Neural cell (in vitro differentiated cells): ENCODE data around the gene PTBP2. TPM values are rescaled to one million over a fixed set of nuclear protein-coding genes. Genes with fewer than 3 reads are reported as not detected.

Source experiments
- H2AFZ ChIP-seq: fragments of 200-600, 300-800 bp; sonication (generic), shearing (Covaris generic); 2 replicates; pipeline ENCODE4 v1.6.0; 2014; ENCODE audit warnings: low read depth, mild to moderate bottlenecking, antibody characterized with exemption, low read length, moderate library complexity
- H3F3A ChIP-seq: fragments of 200-600 bp; shearing (Covaris generic); 2 replicates; pipeline ENCODE4 v1.6.1; 2016; ENCODE audit warnings: mild to moderate bottlenecking, moderate library complexity, mixed read lengths, antibody characterized with exemption, low read length; ENCODE audit not compliant: insufficient read depth, poor library complexity, severe bottlenecking
- H3K27ac ChIP-seq: fragments of 200-600, 300-800 bp; sonication (generic), shearing (Covaris generic); 2 replicates; pipeline ENCODE4 v1.5.1; 2014; ENCODE audit warnings: mild to moderate bottlenecking, low read length, moderate library complexity
- H3K27me3 ChIP-seq: fragments of 300-800, 200-600 bp; sonication (generic), shearing (Covaris generic); 2 replicates; pipeline ENCODE4 v1.6.0; 2014; ENCODE audit warnings: mild to moderate bottlenecking, low read depth, low read length, moderate library complexity; ENCODE audit not compliant: insufficient read depth
- H3K36me3 ChIP-seq: fragments of 300-800, 200-600 bp; sonication (generic), shearing (Covaris generic); 2 replicates; pipeline ENCODE4 v1.5.1; 2014; ENCODE audit warnings: mild to moderate bottlenecking, antibody characterized with exemption, low read length, moderate library complexity; ENCODE audit not compliant: insufficient read depth
- H3K4me2 ChIP-seq: fragments of 300-800, 200-600 bp; sonication (generic), shearing (Covaris generic); 2 replicates; pipeline ENCODE4 v1.6.0; 2014; ENCODE audit warnings: mild to moderate bottlenecking, low read length
- H3K4me3 ChIP-seq: fragments of 300-800, 200-600 bp; sonication (generic), shearing (Covaris generic); 2 replicates; pipeline ENCODE4 v1.5.1; 2014; ENCODE audit warnings: mild to moderate bottlenecking, low read length, moderate library complexity
- H3K79me2 ChIP-seq: fragments of 200-600 bp; shearing (Covaris generic); replicated peaks from 2 replicates; pipeline ENCODE4 v1.6.0; 2014; ENCODE audit warnings: mild to moderate bottlenecking, low read length, moderate library complexity; ENCODE audit not compliant: insufficient read depth
- H3K9ac ChIP-seq: fragments of 300-800, 200-600 bp; sonication (generic), shearing (Covaris generic); 2 replicates; pipeline ENCODE4 v1.6.1; 2016; ENCODE audit warnings: mild to moderate bottlenecking, low read length, mixed read lengths
- H3K9me2 ChIP-seq: fragments of 200-600 bp; shearing (Covaris generic); 2 replicates; pipeline ENCODE4 v1.6.1; 2016; ENCODE audit warnings: mild to moderate bottlenecking, low read length, mixed read lengths; ENCODE audit not compliant: insufficient read depth
- H3K9me3 ChIP-seq: fragments of 200-600, 300-800 bp; sonication (generic), shearing (Covaris generic); 2 replicates; pipeline ENCODE4 v1.6.1; 2016; ENCODE audit warnings: mild to moderate bottlenecking, mixed run types, low read length, moderate library complexity, mixed read lengths
- H4K20me1 ChIP-seq: fragments of 200-600 bp; shearing (Covaris generic); 2 replicates; pipeline ENCODE4 v1.6.1; 2016; ENCODE audit warnings: mild to moderate bottlenecking, mixed run types; ENCODE audit not compliant: insufficient read depth
- CTCF ChIP-seq: fragments of 450-650 bp; IDR thresholded peaks from 2 replicates; pipeline ENCODE4 v1.5.1; 2014; ENCODE audit warnings: antibody characterized with exemption, mild to moderate bottlenecking, moderate library complexity; ENCODE audit not compliant: poor library complexity, severe bottlenecking
- EP300 ChIP-seq: fragments of 450-650 bp; conservative IDR thresholded peaks from 2 replicates; pipeline ENCODE4 v1.6.1; 2014; ENCODE audit warnings: antibody characterized with exemption, mild to moderate bottlenecking, moderate library complexity; ENCODE audit not compliant: poor library complexity, severe bottlenecking
- EZH2 ChIP-seq: fragments of 200-600, 300-800 bp; shearing (Covaris generic), sonication (generic); IDR thresholded peaks from 2 replicates; pipeline ENCODE4 v1.6.1; 2014; ENCODE audit warnings: antibody characterized with exemption, low read length, borderline replicate concordance, mild to moderate bottlenecking; ENCODE audit not compliant: insufficient read depth, poor library complexity, severe bottlenecking
- MXI1 ChIP-seq: fragments of 450-650 bp; conservative IDR thresholded peaks from 2 replicates; pipeline ENCODE4 v1.6.1; 2014; ENCODE audit warnings: antibody characterized with exemption, mild to moderate bottlenecking; ENCODE audit not compliant: poor library complexity, severe bottlenecking
- POLR2AphosphoS5 ChIP-seq: IDR thresholded peaks from 2 replicates; pipeline ENCODE4 v1.6.1; 2012
- RAD21 ChIP-seq: fragments of 450-650 bp; conservative IDR thresholded peaks from 2 replicates; pipeline ENCODE4 v1.6.1; 2014; ENCODE audit warnings: antibody characterized with exemption, mild to moderate bottlenecking, moderate library complexity
- REST ChIP-seq: IDR thresholded peaks from 2 replicates; pipeline ENCODE4 v1.6.1; 2012; ENCODE audit warnings: borderline replicate concordance
- SMC3 ChIP-seq: fragments of 450-650 bp; conservative IDR thresholded peaks from 2 replicates; pipeline ENCODE4 v1.6.1; 2014; ENCODE audit warnings: antibody characterized with exemption, mild to moderate bottlenecking, moderate library complexity; ENCODE audit not compliant: poor library complexity
- TAF1 ChIP-seq: IDR thresholded peaks from 2 replicates; pipeline ENCODE4 v1.6.1; 2012; ENCODE audit warnings: low read depth
- polyA plus RNA-seq: library from polyadenylated mRNA; depleted of rRNA; stranded (reverse); fragments of >200 nt; gene quantifications from 2 replicates; pipeline ENCODE4 v1.2.3, GENCODE V29; 2014

The PTBP2 gene
- polyA plus RNA-seq, 1 donor from 2014 or later = 319 TPM

- H3K36me3 ChIP-seq = no peaks in the 10 kb centered on the region
- no peak overlapping the region for H2AFZ ChIP-seq
- no peaks in the 10 kb centered on the region for H4K20me1 ChIP-seq
- no peak for TF ChIP-seq TAF1
- no peak for TF ChIP-seq POLR2AphosphoS5
- no peak for TF ChIP-seq SMC3
- no peak for TF ChIP-seq MXI1
- TF ChIP-seq RAD21 = no peak
- no peak for TF ChIP-seq CTCF
- no peak for TF ChIP-seq EZH2
- TF ChIP-seq REST = no peak
- no peak for TF ChIP-seq EP300
- no peaks in the 10 kb centered on the region for H3K79me2 ChIP-seq
- H3K9ac ChIP-seq = no peak overlapping the region
- no peaks in the 10 kb centered on the region for H3F3A ChIP-seq
- H3K27ac ChIP-seq = no peak overlapping the region
- no peaks in the 10 kb centered on the region for H3K9me2 ChIP-seq
- no peaks in the 10 kb centered on the region for H3K9me3 ChIP-seq
- H3K4me2 ChIP-seq = no peak overlapping the region
- no peak overlapping the region for H3K4me3 ChIP-seq
- no peaks in the 10 kb centered on the region for H3K27me3 ChIP-seq
Observed at GRCh38 chr1:96833376-96833775, 111.8 kb downstream of the PTBP2 start.

- Histone ChIP-seq H3K4me2 (no peak overlapping the region), H3K27me3 (no peaks in the 10 kb centered on the region), H3K79me2 (no peaks in the 10 kb centered on the region), H3K4me3 (no peak overlapping the region), H3F3A (no peaks in the 10 kb centered on the region), H3K27ac (no peak overlapping the region), H4K20me1 (no peaks in the 10 kb centered on the region), H3K9ac (no peak overlapping the region), H3K9me2 (no peaks in the 10 kb centered on the region), H3K36me3 (no peaks in the 10 kb centered on the region), H3K9me3 (no peaks in the 10 kb centered on the region), H2AFZ (no peak overlapping the region)
- TF ChIP-seq MXI1 (no peak), REST (no peak), EZH2 (no peak), POLR2AphosphoS5 (no peak), EP300 (no peak), TAF1 (no peak), SMC3 (no peak), RAD21 (no peak), CTCF (no peak)
Observed at GRCh38 chr1:96834986-96835385, 113.4 kb downstream of the PTBP2 start.
